Measurements from ENCODE around the gene OTOP1.
"Not testable (repeated sequence)": the region's sequence is repeated elsewhere in the genome, so short reads cannot be mapped to it uniquely, and the experiment has no call there.

The OTOP1 gene

GRCh38 chr4:4217113-4217512 lies 9.6 kb downstream of the OTOP1 start:
- no peak overlapping the region for H3K4me3 ChIP-seq (replicated peaks; ENCODE audit: insufficient read depth, low read length)

GRCh38 chr4:4216648-4217047 lies 10.1 kb downstream of the OTOP1 start:
- no peak for DNase-seq (ENCODE audit: low read depth in 1 of 2, low spot score in 1 of 2)
- Histone ChIP-seq H3K4me3 (replicated peaks; ENCODE audit: insufficient read depth, low read length) (no peak overlapping the region), H3K27ac (replicated peaks) (no peak overlapping the region), H3K27me3 (ENCODE audit: insufficient read depth, poor library complexity, severe bottlenecking) (peaks cover 3% of the 10 kb centered on the region)
- TF ChIP-seq GABPA (IDR thresholded peaks at IDR 0.05; ENCODE audit: low read depth): no peak
- no peak for TF ChIP-seq SPI1 (IDR thresholded peaks at IDR 0.05; ENCODE audit: borderline replicate concordance, low read depth)
- no peak for TF ChIP-seq CTCF (IDR thresholded peaks at IDR 0.05; ENCODE audit: insufficient read depth, low read length)
- TF ChIP-seq POLR2AphosphoS5 (IDR thresholded peaks at IDR 0.05; ENCODE audit: low read depth): no peak
- TF ChIP-seq REST (IDR thresholded peaks at IDR 0.05; ENCODE audit: insufficient replicate concordance, low read depth): no peak

More at GRCh38 chr4:4217113-4217512, 9.6 kb downstream of the OTOP1 start:
- peaks cover 3% of the 10 kb centered on the region for H3K27me3 ChIP-seq (ENCODE audit: insufficient read depth, poor library complexity, severe bottlenecking)
- H3K27ac ChIP-seq (replicated peaks): no peak overlapping the region
- TF ChIP-seq CTCF (IDR thresholded peaks at IDR 0.05; ENCODE audit: insufficient read depth, low read length): no peak
- TF ChIP-seq SPI1 (IDR thresholded peaks at IDR 0.05; ENCODE audit: borderline replicate concordance, low read depth): no peak
- TF ChIP-seq REST (IDR thresholded peaks at IDR 0.05; ENCODE audit: insufficient replicate concordance, low read depth): no peak
- DNase-seq (ENCODE audit: low read depth in 1 of 2, low spot score in 1 of 2): no peak

GRCh38 chr4:4213674-4214073 lies 13.1 kb downstream of the OTOP1 start:
- H3K27me3 ChIP-seq (ENCODE audit: insufficient read depth, poor library complexity, severe bottlenecking); H3K4me3 ChIP-seq (replicated peaks; ENCODE audit: insufficient read depth, low read length); DNase-seq (ENCODE audit: low read depth in 1 of 2, low spot score in 1 of 2); H3K27ac ChIP-seq (replicated peaks): not testable (repeated sequence)

GRCh38 chr4:4206204-4206603 lies 20.5 kb downstream of the OTOP1 start:
- no peak for TF ChIP-seq POLR2AphosphoS5 (IDR thresholded peaks at IDR 0.05; ENCODE audit: low read depth)
- TF ChIP-seq REST (IDR thresholded peaks at IDR 0.05; ENCODE audit: insufficient replicate concordance, low read depth): no peak
- no peak for TF ChIP-seq CTCF (IDR thresholded peaks at IDR 0.05; ENCODE audit: insufficient read depth, low read length)
- TF ChIP-seq GABPA (IDR thresholded peaks at IDR 0.05; ENCODE audit: low read depth): no peak
- no peak for TF ChIP-seq SPI1 (IDR thresholded peaks at IDR 0.05; ENCODE audit: borderline replicate concordance, low read depth)
- H3K4me3 ChIP-seq (replicated peaks; ENCODE audit: insufficient read depth, low read length): no peak overlapping the region
- H3K27ac ChIP-seq (replicated peaks): no peak overlapping the region
- peaks cover 12% of the 10 kb centered on the region for H3K27me3 ChIP-seq (ENCODE audit: insufficient read depth, poor library complexity, severe bottlenecking)
- no peak for DNase-seq (ENCODE audit: low read depth in 1 of 2, low spot score in 1 of 2)
